GM19324 (cell line): Measurements from ENCODE around the gene AMH.
"Not testable (repeated sequence)": the region's sequence is repeated elsewhere in the genome, so short reads cannot be mapped to it uniquely, and the experiment has no call there.

Source experiments
- ATAC-seq: cut with Tn5 transposase; IDR thresholded peaks from one replicate; pipeline ENCODE4 v1.9.1; 2021; ENCODE audit warnings: mild to moderate bottlenecking, moderate library complexity; ENCODE audit not compliant: unreplicated experiment, low FRiP score

The AMH gene

GRCh38 chr19:2266183-2266993 lies 17.3 kb downstream of the AMH start:
- ATAC-seq: peak; percentile 18

- no peak for ATAC-seq
Observed at GRCh38 chr19:2268480-2268830, 19.3 kb downstream of the AMH start.

- no peak for ATAC-seq
Observed at GRCh38 chr19:2268861-2269243, 19.7 kb downstream of the AMH start.

- peak; percentile 70 for ATAC-seq
Observed at GRCh38 chr19:2269244-2270156, 20.4 kb downstream of the AMH start.

GRCh38 chr19:2270157-2270422 lies 21.0 kb downstream of the AMH start:
- no peak for ATAC-seq

GRCh38 chr19:2270423-2271233 lies 21.5 kb downstream of the AMH start:
- no peak for ATAC-seq

- ATAC-seq: no peak
Observed at GRCh38 chr19:2271234-2272103, 22.3 kb downstream of the AMH start.

- no peak for ATAC-seq
Observed at GRCh38 chr19:2273356-2274184, 24.4 kb downstream of the AMH start.

- no peak for ATAC-seq
Observed at GRCh38 chr19:2274185-2274711, 25.1 kb downstream of the AMH start.

GRCh38 chr19:2274931-2275535 lies 25.9 kb downstream of the AMH start:
- ATAC-seq: no peak

- no peak for ATAC-seq
Observed at GRCh38 chr19:2275588-2276428, 26.7 kb downstream of the AMH start.

- ATAC-seq: no peak
Observed at GRCh38 chr19:2276429-2276986, 27.4 kb downstream of the AMH start.

GRCh38 chr19:2277138-2277537 lies 28.0 kb downstream of the AMH start:
- ATAC-seq: no peak

- no peak for ATAC-seq
Observed at GRCh38 chr19:2278459-2279158, 29.5 kb downstream of the AMH start.

- no peak for ATAC-seq
Observed at GRCh38 chr19:2280633-2281264, 31.6 kb downstream of the AMH start.

GRCh38 chr19:2281265-2282061 lies 32.3 kb downstream of the AMH start:
- ATAC-seq: not testable (repeated sequence)
